Measurements from ENCODE around the gene PRDM2.

The PRDM2 gene

DNA sequence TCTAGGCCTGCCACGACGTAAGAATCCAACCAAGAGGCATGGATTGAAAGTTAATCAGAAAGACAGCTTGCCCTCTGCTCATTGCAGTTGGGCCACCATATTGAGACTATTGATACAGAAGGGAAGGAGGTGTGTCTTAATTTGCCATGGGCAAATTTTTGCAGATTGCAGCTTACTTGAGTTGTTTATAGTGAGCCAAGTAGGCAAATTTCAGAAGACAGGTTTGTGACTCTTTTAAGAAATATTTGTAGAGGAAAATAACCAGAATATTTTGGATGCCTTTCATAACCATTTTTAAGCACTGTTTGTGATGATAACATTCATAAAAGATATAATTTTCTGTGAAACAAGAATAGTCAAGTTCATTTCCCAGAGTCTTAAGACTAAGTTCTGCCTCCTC is 74.1 kb downstream of the PRDM2 start:
- in situ Hi-C loops (cut with HindIII; ENCODE audit: low sequenced_read_pairs) = no loop called here
- TF ChIP-seq, protein P1, sequence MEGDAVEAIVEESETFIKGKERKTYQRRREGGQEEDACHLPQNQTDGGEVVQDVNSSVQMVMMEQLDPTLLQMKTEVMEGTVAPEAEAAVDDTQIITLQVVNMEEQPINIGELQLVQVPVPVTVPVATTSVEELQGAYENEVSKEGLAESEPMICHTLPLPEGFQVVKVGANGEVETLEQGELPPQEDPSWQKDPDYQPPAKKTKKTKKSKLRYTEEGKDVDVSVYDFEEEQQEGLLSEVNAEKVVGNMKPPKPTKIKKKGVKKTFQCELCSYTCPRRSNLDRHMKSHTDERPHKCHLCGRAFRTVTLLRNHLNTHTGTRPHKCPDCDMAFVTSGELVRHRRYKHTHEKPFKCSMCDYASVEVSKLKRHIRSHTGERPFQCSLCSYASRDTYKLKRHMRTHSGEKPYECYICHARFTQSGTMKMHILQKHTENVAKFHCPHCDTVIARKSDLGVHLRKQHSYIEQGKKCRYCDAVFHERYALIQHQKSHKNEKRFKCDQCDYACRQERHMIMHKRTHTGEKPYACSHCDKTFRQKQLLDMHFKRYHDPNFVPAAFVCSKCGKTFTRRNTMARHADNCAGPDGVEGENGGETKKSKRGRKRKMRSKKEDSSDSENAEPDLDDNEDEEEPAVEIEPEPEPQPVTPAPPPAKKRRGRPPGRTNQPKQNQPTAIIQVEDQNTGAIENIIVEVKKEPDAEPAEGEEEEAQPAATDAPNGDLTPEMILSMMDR (IDR thresholded peaks at IDR 0.05; ENCODE audit: low read depth, low read length, missing control alignments) = no peak
- no peak for DNase-seq (ENCODE audit: low read depth)
- H3K4me3 ChIP-seq (ENCODE audit: low read depth, low read length) = no peak overlapping the region

DNA sequence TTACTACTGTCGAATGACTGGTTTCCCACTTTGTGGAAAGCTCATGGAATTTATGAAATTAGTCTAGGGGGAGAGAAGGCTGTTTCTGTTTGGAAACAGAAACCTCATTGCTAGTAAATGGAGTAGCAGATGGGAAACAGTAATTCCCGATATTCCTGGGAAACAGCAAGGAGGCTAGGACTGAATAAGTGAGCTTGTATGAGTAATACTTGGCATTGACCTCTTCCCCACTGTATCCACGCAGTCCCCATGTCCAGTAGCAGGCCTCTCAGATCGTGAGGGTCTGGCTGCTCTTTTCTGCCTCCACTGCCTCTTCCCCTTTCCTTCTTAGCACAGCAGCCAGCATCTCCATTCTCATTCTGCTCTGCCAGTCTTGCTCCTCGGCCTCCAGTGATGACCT is 75.5 kb downstream of the PRDM2 start:
- TF ChIP-seq, protein P1 (IDR thresholded peaks at IDR 0.05; ENCODE audit: low read depth, low read length, missing control alignments) = no peak
- in situ Hi-C loops (cut with HindIII; ENCODE audit: low sequenced_read_pairs) = no loop called here
- DNase-seq (ENCODE audit: low read depth) = no peak
- no peak overlapping the region for H3K4me3 ChIP-seq (ENCODE audit: low read depth, low read length)

- in situ Hi-C loops (cut with HindIII; ENCODE audit: low sequenced_read_pairs) = no loop called here
- no peak for DNase-seq (ENCODE audit: low read depth)
- no peak overlapping the region for H3K4me3 ChIP-seq (ENCODE audit: low read depth, low read length)
- TF ChIP-seq, protein P1 (IDR thresholded peaks at IDR 0.05; ENCODE audit: low read depth, low read length, missing control alignments) = no peak
These were observed 75.9 kb downstream of the PRDM2 start for GRCh38 chr1:13775916-13776315.

DNA sequence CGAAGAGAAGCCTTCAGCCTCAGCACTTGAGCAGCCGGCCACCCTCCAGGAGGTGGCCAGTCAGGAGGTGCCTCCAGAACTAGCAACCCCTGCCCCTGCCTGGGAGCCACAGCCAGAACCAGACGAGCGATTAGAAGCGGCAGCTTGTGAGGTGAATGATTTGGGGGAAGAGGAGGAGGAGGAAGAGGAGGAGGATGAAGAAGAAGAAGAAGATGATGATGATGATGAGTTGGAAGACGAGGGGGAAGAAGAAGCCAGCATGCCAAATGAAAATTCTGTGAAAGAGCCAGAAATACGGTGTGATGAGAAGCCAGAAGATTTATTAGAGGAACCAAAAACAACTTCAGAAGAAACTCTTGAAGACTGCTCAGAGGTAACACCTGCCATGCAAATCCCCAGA is 78.4 kb downstream of the PRDM2 start:
- in situ Hi-C loops (cut with HindIII; ENCODE audit: low sequenced_read_pairs) = no loop called here
- TF ChIP-seq, protein P1 (IDR thresholded peaks at IDR 0.05; ENCODE audit: low read depth, low read length, missing control alignments) = no peak
- DNase-seq (ENCODE audit: low read depth) = no peak
- no peak overlapping the region for H3K4me3 ChIP-seq (ENCODE audit: low read depth, low read length)

- in situ Hi-C loops (cut with HindIII; ENCODE audit: low sequenced_read_pairs) = no loop called here
- no peak overlapping the region for H3K4me3 ChIP-seq (ENCODE audit: low read depth, low read length)
- no peak for DNase-seq (ENCODE audit: low read depth)
- TF ChIP-seq, protein P1 (IDR thresholded peaks at IDR 0.05; ENCODE audit: low read depth, low read length, missing control alignments) = no peak
These were observed 79.9 kb downstream of the PRDM2 start for GRCh38 chr1:13779930-13780329.

DNA sequence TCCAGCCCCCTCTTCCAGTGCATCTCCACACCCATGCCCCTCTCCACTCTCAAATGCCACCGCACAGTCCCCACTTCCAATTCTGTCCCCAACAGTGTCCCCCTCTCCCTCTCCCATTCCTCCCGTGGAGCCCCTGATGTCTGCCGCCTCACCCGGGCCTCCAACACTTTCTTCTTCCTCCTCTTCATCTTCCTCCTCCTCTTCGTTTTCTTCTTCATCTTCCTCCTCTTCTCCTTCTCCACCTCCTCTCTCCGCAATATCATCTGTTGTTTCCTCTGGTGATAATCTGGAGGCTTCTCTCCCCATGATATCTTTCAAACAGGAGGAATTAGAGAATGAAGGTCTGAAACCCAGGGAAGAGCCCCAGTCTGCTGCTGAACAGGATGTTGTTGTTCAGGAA is 80.8 kb downstream of the PRDM2 start:
- TF ChIP-seq, protein P1 (IDR thresholded peaks at IDR 0.05; ENCODE audit: low read depth, low read length, missing control alignments) = no peak
- DNase-seq (ENCODE audit: low read depth) = no peak
- in situ Hi-C loops (cut with HindIII; ENCODE audit: low sequenced_read_pairs) = no loop called here

DNA sequence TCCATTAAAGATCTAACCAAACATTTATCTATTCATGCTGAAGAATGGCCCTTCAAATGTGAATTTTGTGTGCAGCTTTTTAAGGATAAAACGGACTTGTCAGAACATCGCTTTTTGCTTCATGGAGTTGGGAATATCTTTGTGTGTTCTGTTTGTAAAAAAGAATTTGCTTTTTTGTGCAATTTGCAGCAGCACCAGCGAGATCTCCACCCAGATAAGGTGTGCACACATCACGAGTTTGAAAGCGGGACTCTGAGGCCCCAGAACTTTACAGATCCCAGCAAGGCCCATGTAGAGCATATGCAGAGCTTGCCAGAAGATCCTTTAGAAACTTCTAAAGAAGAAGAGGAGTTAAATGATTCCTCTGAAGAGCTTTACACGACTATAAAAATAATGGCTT is 81.2 kb downstream of the PRDM2 start:
- no peak overlapping the region for H3K4me3 ChIP-seq (ENCODE audit: low read depth, low read length)
- in situ Hi-C loops (cut with HindIII; ENCODE audit: low sequenced_read_pairs) = no loop called here
- no peak for DNase-seq (ENCODE audit: low read depth)
- TF ChIP-seq, protein P1 (IDR thresholded peaks at IDR 0.05; ENCODE audit: low read depth, low read length, missing control alignments) = no peak

More for the DNA sequence above, 80.8 kb downstream of the PRDM2 start:
- H3K4me3 ChIP-seq (ENCODE audit: low read depth, low read length) = no peak overlapping the region
